CD8-positive, alpha-beta memory T cell (primary cell): Measurements from ENCODE around the gene PDGFRB. TPM values are rescaled to one million over a fixed set of nuclear protein-coding genes. Genes with fewer than 3 reads are reported as not detected.

Experiments used
- CTCF ChIA-PET: fragments of 350-600 bp; sonication (Branson Sonifier 250); formaldehyde crosslinking; loops from one replicate; lab custom pipeline; 2021; ENCODE audit warnings: antibody characterized with exemption; lab: Charles Lee
- POLR2A ChIA-PET: fragments of 350-600 bp; sonication (Branson Sonifier 250); formaldehyde crosslinking; loops from one replicate; lab custom pipeline; 2021; ENCODE audit warnings: antibody characterized with exemption; lab: Charles Lee
- DNase-seq, 5 donors: peaks; one replicate each; pipeline versions ENCODE4 v3.0.0 to v3.0.0-alpha.2; 2020 to 2022; ENCODE audit warnings: mixed read lengths in 1 of 5
- H3K27ac ChIP-seq: one replicate; pipeline ENCODE4 v1.7.0; 2013; ENCODE audit warnings: low read depth, mild to moderate bottlenecking, low read length, moderate library complexity
- H3K27me3 ChIP-seq: 2 replicates; pipeline ENCODE4 v1.7.0; 2013; ENCODE audit warnings: low read length, mild to moderate bottlenecking; ENCODE audit not compliant: insufficient read depth, poor library complexity, severe bottlenecking
- H3K36me3 ChIP-seq: 2 replicates; pipeline ENCODE4 v1.7.0; 2013; ENCODE audit warnings: mild to moderate bottlenecking, low read length, moderate library complexity; ENCODE audit not compliant: insufficient read depth
- H3K4me1 ChIP-seq: 2 replicates; pipeline ENCODE4 v1.7.0; 2013; ENCODE audit warnings: mild to moderate bottlenecking, low read length, moderate library complexity; ENCODE audit not compliant: insufficient read depth
- H3K4me3 ChIP-seq: 2 replicates; pipeline ENCODE4 v1.7.0; 2013; ENCODE audit warnings: mild to moderate bottlenecking, low read length
- H3K9me3 ChIP-seq: 2 replicates; pipeline ENCODE4 v1.7.0; 2013; ENCODE audit warnings: mild to moderate bottlenecking, low read length
- H3K27ac Mint-ChIP-seq, 8 donors: one replicate each; pipeline ENCODE4 v1.8.0; 2020 to 2021; ENCODE audit warnings: mixed read lengths in 8 of 8, mild to moderate bottlenecking in 6 of 8, inconsistent platforms in 3 of 8, moderate library complexity in 3 of 8
- H3K27me3 Mint-ChIP-seq, 2 donors: one replicate each; pipeline ENCODE4 v1.8.0; 2020 to 2021; ENCODE audit warnings: mixed read lengths in 2 of 2, mild to moderate bottlenecking in 1 of 2, moderate library complexity in 1 of 2
- H3K36me3 Mint-ChIP-seq, 3 donors: one replicate each; pipeline ENCODE4 v1.8.0; 2020 to 2021; ENCODE audit warnings: mixed read lengths in 3 of 3, inconsistent platforms in 1 of 3, mild to moderate bottlenecking in 1 of 3
- H3K4me1 Mint-ChIP-seq, 3 donors: one replicate each; pipeline ENCODE4 v1.8.0; 2020 to 2021; ENCODE audit warnings: mixed read lengths in 3 of 3, inconsistent platforms in 1 of 3, mild to moderate bottlenecking in 1 of 3
- H3K4me3 Mint-ChIP-seq, 7 donors: one replicate each; pipeline ENCODE4 v1.8.0; 2020 to 2021; ENCODE audit warnings: mixed read lengths in 7 of 7, mild to moderate bottlenecking in 6 of 7, moderate library complexity in 4 of 7, inconsistent platforms in 2 of 7
- H3K9me3 Mint-ChIP-seq, 5 donors: one replicate each; pipeline ENCODE4 v1.8.0; 2020 to 2022; ENCODE audit warnings: mixed read lengths in 5 of 5, mild to moderate bottlenecking in 3 of 5, moderate library complexity in 2 of 5, inconsistent platforms in 1 of 5
- polyA plus RNA-seq: library from polyadenylated mRNA; unstranded; fragments of 300-500 nt; fragmentation: Illumina TruSeq; gene quantifications from one replicate; pipeline ENCODE4 v1.2.3, GENCODE V29; 2021
- total RNA-seq, 2 experiments: library from RNA; stranded (reverse); gene quantifications; one replicate each; pipeline ENCODE4 v1.2.3, GENCODE V29; 2021

Gene PDGFRB
- total and polyA plus RNA-seq, 3 experiments from 2014 or later = 0.66 to 2.0 (median 0.81) TPM

DNA sequence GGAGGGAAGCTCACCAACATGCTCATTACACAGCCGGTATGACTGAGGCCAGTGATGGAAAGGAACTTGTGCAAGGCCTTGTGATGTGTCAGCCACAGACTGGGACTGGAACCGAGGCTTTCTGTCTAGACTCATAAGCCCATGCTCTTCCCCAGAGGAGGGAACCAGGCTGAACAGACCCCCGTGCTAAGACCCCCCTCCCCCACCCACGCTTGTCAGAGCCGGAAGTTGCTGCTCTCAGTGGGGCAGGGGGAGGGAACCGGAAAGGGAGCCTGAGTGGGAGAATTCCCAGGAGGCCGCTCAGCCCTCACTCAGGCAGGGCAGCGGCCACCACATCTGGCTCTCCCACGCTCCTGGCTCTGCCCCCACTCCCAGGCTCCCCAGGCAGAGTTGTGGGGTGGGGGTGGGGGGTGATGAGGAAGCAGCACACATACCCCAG is 4.1 kb upstream of the PDGFRB start:
- Mint-ChIP-seq H3K36me3 (no peaks in the 10 kb centered on the region), H3K27ac (no peak overlapping the region), H3K27me3 (peaks cover 11 to 15% of the 10 kb centered on the region in 2 donors), H3K4me1 (peaks cover 6 to 10% (median 7%) of the 10 kb centered on the region in 3 donors), H3K4me3 (no peak overlapping the region), H3K9me3 (no peaks in the 10 kb centered on the region)
- ChIA-PET POLR2A (no interaction called here), CTCF (interaction anchor here (1.1 to 1.5 kb wide), 6 partner anchors 8 to 277 kb away, joined by 3 to 6 read pairs (median 4); no protein-coding TSS in a partner anchor)
- DNase-seq = no peak
- H3K4me3 ChIP-seq = no peak overlapping the region
- H3K4me1 ChIP-seq = peaks cover 6% of the 10 kb centered on the region
- H3K9me3 ChIP-seq = no peaks in the 10 kb centered on the region
- no peak overlapping the region for H3K27ac ChIP-seq
- H3K36me3 ChIP-seq = no peaks in the 10 kb centered on the region
- no peaks in the 10 kb centered on the region for H3K27me3 ChIP-seq

DNA sequence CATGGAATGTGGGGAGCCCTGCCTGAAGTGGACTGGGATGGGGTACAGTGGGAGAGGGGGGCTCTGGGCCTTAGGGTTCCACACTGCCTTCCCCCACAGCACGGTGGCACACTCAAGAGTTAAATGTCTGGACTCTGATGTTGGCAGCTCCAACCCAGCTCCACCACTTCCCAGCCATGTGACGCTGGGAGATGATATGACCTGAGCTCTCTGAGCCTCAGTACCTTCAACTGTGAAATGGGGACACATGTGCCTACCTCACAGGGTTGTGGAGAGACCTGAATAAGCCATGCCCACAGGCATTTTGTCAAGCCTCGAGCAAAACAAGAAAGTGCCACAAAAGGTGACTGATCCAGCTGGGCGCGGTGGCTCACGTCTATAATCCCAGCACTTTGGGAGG is 3.4 kb upstream of the PDGFRB start:
- POLR2A ChIA-PET = no interaction called here
- no peaks in the 10 kb centered on the region for H3K36me3 ChIP-seq
- H3K4me1 Mint-ChIP-seq = peaks cover 6 to 10% (median 7%) of the 10 kb centered on the region in 3 donors

DNA sequence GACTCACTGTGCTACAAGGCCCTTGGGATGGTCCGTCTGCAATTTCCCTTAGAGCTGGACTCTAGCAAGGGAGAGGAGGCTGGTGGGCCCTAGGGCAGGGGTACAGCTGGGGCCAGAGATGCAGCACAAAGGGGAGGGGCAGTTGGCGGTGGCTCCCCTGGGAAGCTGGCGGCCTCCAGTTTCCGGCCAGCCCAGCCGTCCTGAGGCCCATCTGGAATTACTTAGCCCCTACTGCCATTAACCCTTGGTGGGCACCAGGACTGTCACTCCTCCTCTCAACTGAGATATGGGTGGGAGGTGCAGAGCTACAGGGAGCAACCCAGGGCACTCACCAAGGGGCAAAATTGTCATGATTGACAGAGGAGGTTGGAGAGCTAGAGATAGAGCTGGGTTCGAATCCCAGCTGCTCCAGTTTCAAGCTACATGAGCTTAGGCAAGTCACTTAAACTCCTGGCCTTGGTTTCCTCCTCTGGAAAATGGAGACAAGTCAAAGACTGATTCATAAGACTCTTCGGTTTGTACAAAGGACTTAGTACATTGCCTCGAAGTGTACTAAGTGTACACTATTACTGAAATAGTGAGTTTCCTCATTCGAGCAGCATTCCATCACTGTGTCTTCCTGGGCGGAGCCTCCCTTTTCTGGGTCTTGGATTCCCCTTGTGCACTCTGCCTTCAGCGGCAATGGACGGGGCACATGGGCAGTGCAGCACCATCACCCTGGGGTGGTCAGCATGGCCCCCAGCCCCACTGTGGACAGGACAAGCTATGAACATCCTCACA is 2.7 kb upstream of the PDGFRB start:
- CTCF ChIA-PET = interaction anchor here (1.1 to 1.4 kb wide), 6 partner anchors 9 to 278 kb away, joined by 3 to 6 read pairs (median 3); no protein-coding TSS in a partner anchor
- no peaks in the 10 kb centered on the region for H3K9me3 Mint-ChIP-seq
- Histone ChIP-seq H3K4me1 (peaks cover 6% of the 10 kb centered on the region), H3K27me3 (no peaks in the 10 kb centered on the region), H3K36me3 (no peaks in the 10 kb centered on the region), H3K4me3 (no peak overlapping the region), H3K27ac (no peak overlapping the region), H3K9me3 (no peaks in the 10 kb centered on the region)
- H3K4me1 Mint-ChIP-seq = peaks cover 6 to 10% (median 7%) of the 10 kb centered on the region in 3 donors
- peaks cover 11 to 15% of the 10 kb centered on the region in 2 donors for H3K27me3 Mint-ChIP-seq
- no peak for DNase-seq
- POLR2A ChIA-PET = no interaction called here
- H3K27ac Mint-ChIP-seq = no peak overlapping the region
- H3K4me3 Mint-ChIP-seq = no peak overlapping the region
- H3K36me3 Mint-ChIP-seq = no peaks in the 10 kb centered on the region

More for the DNA sequence above, 3.4 kb upstream of the PDGFRB start:
- Mint-ChIP-seq H3K4me3 (no peak overlapping the region), H3K9me3 (no peaks in the 10 kb centered on the region), H3K27ac (no peak overlapping the region), H3K27me3 (peaks cover 11 to 15% of the 10 kb centered on the region in 2 donors), H3K36me3 (no peaks in the 10 kb centered on the region)
- H3K9me3 ChIP-seq = no peaks in the 10 kb centered on the region
- no peaks in the 10 kb centered on the region for H3K27me3 ChIP-seq
- no peak overlapping the region for H3K4me3 ChIP-seq
- peaks cover 6% of the 10 kb centered on the region for H3K4me1 ChIP-seq
- CTCF ChIA-PET = interaction anchor here (1.1 to 1.4 kb wide), 6 partner anchors 9 to 277 kb away, joined by 3 to 6 read pairs (median 3); no protein-coding TSS in a partner anchor
- DNase-seq = no peak
- no peak overlapping the region for H3K27ac ChIP-seq

DNA sequence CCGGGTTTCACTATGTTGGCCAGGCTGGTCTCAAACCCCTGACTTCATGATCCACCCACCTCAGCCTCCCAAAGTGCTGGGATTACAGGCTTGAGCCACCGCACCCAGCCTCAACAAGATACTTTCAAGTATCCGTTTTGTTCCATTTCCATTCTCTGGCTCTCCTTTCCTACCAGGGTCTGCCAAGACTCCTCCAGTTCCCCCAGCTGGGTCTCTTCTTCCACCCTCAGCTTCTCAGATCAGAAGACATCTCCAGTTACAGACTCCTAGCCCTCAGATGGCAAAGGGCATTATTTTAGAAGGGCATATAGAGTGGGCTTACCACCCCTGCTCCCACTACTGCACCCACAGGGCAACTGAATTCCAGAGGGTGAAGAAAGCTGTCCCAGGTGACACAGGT is 1.5 kb upstream of the PDGFRB start:
- no peak for DNase-seq
- H3K4me1 ChIP-seq = peaks cover 6% of the 10 kb centered on the region
- H3K27ac ChIP-seq = no peak overlapping the region
- CTCF ChIA-PET = interaction anchor here (0.6 to 1.1 kb wide), 2 partner anchors 43 to 61 kb away, joined by 3 read pairs; no protein-coding TSS in a partner anchor
- no peaks in the 10 kb centered on the region for H3K36me3 ChIP-seq
- H3K9me3 ChIP-seq = no peaks in the 10 kb centered on the region
- Mint-ChIP-seq H3K4me1 (peaks cover 6 to 10% (median 7%) of the 10 kb centered on the region in 3 donors), H3K9me3 (no peaks in the 10 kb centered on the region), H3K27me3 (peaks cover 9 to 15% of the 10 kb centered on the region in 2 donors), H3K4me3 (peak overlapping the region in 3 of 7 donors; percentile 13 to 29 (median 19)), H3K36me3 (no peaks in the 10 kb centered on the region), H3K27ac (peak overlapping the region in 1 of 8 donors; percentile 87)
- POLR2A ChIA-PET = no interaction called here
- no peak overlapping the region for H3K4me3 ChIP-seq
- no peaks in the 10 kb centered on the region for H3K27me3 ChIP-seq

DNA sequence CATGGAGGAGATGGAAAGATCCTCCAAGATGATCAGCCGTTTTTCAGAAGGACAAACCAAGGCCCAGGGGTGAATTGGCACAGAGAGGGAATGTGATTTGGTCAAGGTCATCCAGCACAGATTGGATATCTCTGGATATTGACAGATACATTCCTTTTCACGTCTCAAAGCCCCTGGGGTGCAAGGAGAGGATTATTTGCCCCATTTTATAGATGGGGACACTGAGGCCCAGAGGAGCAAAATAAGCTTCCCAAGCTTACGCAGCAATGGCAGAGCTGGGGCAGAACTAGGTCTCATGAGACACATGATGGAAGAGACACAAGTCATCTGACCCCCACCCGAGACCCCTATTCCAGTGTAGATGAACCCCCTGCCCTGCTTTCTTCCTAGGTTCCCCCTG is 895 bp upstream of the PDGFRB start:
- no peaks in the 10 kb centered on the region for H3K36me3 Mint-ChIP-seq
- Histone ChIP-seq H3K27ac (no peak overlapping the region), H3K4me1 (peaks cover 6% of the 10 kb centered on the region), H3K27me3 (no peaks in the 10 kb centered on the region), H3K36me3 (no peaks in the 10 kb centered on the region), H3K9me3 (no peaks in the 10 kb centered on the region), H3K4me3 (peak overlapping the region; percentile 37)
- ChIA-PET CTCF (interaction anchor here (0.6 kb wide), 1 partner anchor 62 kb away, joined by 3 read pairs; no protein-coding TSS in a partner anchor), POLR2A (interaction anchor here (0.7 kb wide), 1 partner anchor 110 kb away, joined by 3 read pairs; no protein-coding TSS in a partner anchor)
- H3K27me3 Mint-ChIP-seq = peaks cover 8 to 15% of the 10 kb centered on the region in 2 donors
- H3K27ac Mint-ChIP-seq = peak overlapping the region in 1 of 8 donors; percentile 64
- DNase-seq = no peak
- H3K4me1 Mint-ChIP-seq = peaks cover 6 to 10% (median 7%) of the 10 kb centered on the region in 3 donors
- no peaks in the 10 kb centered on the region for H3K9me3 Mint-ChIP-seq
- H3K4me3 Mint-ChIP-seq = peak overlapping the region in 5 of 7 donors; percentile 84 to 96 (median 87)

DNA sequence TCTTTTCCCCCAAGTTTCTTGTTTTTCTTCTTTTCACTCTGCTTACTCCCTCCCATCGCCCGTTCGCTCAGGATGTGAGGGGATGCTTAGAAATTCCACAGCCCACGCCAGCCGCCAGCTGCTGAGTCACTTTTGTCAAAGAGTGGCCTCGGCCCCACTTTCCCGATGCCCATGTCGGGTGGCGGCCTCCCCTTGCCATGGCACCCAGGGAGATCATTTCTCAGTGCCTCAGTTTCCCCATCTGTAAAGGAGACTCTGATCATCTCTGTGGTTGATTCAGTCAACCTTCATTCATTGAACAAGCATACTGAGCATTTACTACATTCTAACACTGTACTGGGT is 353 bp upstream of the PDGFRB start:
- no peak overlapping the region for H3K27ac ChIP-seq
- H3K36me3 Mint-ChIP-seq = no peaks in the 10 kb centered on the region
- POLR2A ChIA-PET = interaction anchor here (0.7 to 1.2 kb wide), 2 partner anchors 9 to 110 kb away, joined by 3 to 4 read pairs; no protein-coding TSS in a partner anchor

DNA sequence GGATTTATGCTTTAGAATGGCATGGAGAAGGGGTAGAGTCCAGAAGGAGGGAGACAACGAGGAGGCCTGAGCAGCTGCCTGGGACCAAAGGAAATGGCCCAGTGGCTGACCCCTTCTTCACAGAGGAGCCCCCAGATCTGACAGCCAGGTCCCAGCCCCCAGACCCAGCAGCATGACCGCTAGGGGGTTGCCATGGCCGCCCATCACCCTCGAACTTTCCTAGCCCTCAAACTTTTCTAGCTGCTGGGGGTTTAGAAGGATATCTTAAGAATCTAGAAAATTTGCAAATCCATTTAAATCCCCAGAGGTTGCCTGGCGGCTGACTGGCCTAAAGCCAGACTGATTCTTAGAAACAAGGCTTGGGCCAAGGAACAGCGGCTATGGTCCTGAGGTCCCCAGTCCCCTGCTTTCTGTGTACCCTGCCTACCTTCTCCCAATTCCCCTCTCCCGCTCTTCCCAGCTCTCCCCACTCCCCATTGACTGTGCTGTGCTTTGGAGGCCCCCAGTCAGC is 972 bp downstream of the PDGFRB start:
- peak overlapping the region in 5 of 7 donors; percentile 23 to 84 (median 58) for H3K4me3 Mint-ChIP-seq

More for the DNA sequence above, 353 bp upstream of the PDGFRB start:
- peaks cover 6% of the 10 kb centered on the region for H3K4me1 ChIP-seq
- no peaks in the 10 kb centered on the region for H3K27me3 ChIP-seq
- DNase-seq = no peak
- peak overlapping the region in 5 of 8 donors; percentile 14 to 79 (median 61) for H3K27ac Mint-ChIP-seq
- H3K4me3 Mint-ChIP-seq = peak overlapping the region; percentile 84 to 96 (median 87)
- H3K9me3 ChIP-seq = no peaks in the 10 kb centered on the region
- peaks cover 6 to 15% of the 10 kb centered on the region in 2 donors for H3K27me3 Mint-ChIP-seq
- H3K4me1 Mint-ChIP-seq = peaks cover 6 to 10% (median 7%) of the 10 kb centered on the region in 3 donors
- CTCF ChIA-PET = no interaction called here
- peak overlapping the region; percentile 37 for H3K4me3 ChIP-seq
- no peaks in the 10 kb centered on the region for H3K9me3 Mint-ChIP-seq
- no peaks in the 10 kb centered on the region for H3K36me3 ChIP-seq

More for the DNA sequence above, 972 bp downstream of the PDGFRB start:
- peak overlapping the region in 1 of 8 donors; percentile 31 for H3K27ac Mint-ChIP-seq
- no peaks in the 10 kb centered on the region for H3K36me3 ChIP-seq
- H3K4me1 Mint-ChIP-seq = peaks cover 6 to 10% (median 7%) of the 10 kb centered on the region in 3 donors
- H3K27me3 Mint-ChIP-seq = peaks cover 7 to 18% of the 10 kb centered on the region in 2 donors
- ChIA-PET CTCF (no interaction called here), POLR2A (interaction anchor here (1.2 kb wide), 1 partner anchor 8 kb away, joined by 4 read pairs; no protein-coding TSS in a partner anchor)
- H3K9me3 ChIP-seq = no peaks in the 10 kb centered on the region
- H3K27me3 ChIP-seq = no peaks in the 10 kb centered on the region
- H3K36me3 Mint-ChIP-seq = no peaks in the 10 kb centered on the region
- DNase-seq = no peak
- H3K27ac ChIP-seq = no peak overlapping the region
- peaks cover 6% of the 10 kb centered on the region for H3K4me1 ChIP-seq
- no peaks in the 10 kb centered on the region for H3K9me3 Mint-ChIP-seq
- no peak overlapping the region for H3K4me3 ChIP-seq
